HuH-7.5 (cell line): ENCODE data around the gene PVALEF.

Source experiments
- DNase-seq: peaks from one replicate; pipeline ENCODE4 v3.0.0; 2011; ENCODE audit warnings: low spot score

Gene PVALEF

DNA sequence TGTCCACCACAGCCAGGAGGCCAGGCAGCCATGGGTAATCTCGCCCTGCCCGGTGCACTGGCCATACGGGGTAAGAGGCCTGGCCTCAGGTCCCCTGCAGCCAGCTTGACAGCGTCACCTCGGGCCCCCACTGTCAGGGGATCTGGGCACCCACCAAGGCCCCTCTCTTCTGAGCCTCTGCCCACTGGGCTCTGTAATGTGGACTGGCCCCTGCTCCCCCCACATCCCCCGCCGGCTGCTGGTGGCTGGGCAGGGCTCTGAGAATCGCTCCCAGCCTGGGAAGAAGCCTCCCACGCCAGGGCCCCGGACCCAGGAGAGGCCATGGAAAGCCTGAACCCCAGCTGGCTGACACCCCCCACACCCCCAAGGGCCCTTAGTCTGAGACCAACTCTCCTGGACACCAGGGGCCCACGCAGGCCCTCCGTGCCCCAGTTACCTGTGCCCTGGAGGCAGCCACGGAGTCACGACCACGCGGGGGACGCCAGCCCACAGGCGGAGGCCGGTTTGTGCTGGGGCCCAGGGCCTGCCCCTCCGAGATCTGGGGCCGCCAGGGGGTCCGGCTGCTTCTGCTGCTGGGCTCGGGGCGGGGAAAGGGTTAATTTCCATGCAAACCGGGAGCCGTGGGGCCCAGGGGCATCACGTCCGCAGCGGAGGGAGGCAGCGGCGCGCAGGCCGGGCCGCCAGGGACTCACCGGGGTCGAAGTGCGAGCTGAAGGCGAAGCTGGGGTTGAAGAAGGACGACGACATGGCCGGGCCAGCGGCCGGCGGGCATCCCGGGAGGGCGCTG, at the start of gene PVALEF:
Gene PVALEF (plus strand): TSS at position 262 of the 787 bp plus-strand sequence. CDS start 15,720 bp downstream, outside the sequence.
- DNase-seq: peak; percentile 87

GRCh38 chr17:81115749-81116464, 49.4 kb upstream of the PVALEF start:
- DNase-seq: no peak

- no peak for DNase-seq
These were observed 48.6 kb upstream of the PVALEF start for GRCh38 chr17:81116704-81117103.

- no peak for DNase-seq
These were observed 47.6 kb upstream of the PVALEF start for GRCh38 chr17:81117672-81118198.

DNA sequence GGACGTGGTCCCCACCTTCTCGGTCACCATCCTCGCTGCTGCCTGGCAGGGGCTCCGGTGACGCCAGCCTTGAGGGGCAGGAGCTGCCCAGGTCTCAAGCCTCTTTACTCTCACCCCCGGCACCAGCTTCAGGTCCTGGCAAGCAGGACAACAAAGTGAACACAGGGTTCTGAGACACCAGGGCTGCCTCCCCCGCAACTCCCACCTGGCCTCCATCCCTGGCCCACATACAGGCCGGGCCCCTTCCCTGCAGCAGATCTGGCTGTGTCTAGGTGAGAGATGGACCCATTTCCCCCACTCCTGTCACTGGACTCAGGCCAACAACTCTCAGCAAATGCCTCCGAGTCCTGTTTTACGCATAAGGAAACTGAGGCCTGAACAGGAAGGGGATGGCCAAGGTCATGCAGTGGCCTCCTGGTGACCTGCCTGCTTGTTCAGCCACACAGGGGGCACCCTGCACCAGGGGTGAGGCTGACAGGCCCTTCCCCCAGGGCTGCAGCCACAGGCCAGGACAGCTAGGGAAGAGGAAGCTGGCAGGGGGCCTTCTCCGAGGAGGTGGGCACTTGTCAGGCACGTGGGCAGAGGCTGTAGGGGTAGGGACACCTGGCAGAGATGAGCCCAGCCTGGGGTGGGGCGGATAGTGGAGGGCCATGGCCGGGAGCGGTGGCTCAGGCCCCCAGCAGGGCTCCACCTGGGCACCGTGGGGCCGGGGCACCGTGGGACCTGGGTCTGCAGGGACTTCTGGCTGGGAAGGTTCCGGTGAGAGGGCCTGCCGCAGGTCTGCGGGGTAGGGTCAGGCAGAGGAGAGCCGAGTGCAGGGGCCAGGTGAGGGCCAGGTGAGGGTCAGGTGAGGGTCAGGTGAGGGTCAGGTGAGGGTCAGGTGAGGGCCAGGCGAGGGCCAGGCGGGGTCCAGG, 46.7 kb upstream of the PVALEF start:
- DNase-seq: no peak

- DNase-seq: peak; percentile 92
These were observed 45.8 kb upstream of the PVALEF start for GRCh38 chr17:81119223-81120148.

DNA sequence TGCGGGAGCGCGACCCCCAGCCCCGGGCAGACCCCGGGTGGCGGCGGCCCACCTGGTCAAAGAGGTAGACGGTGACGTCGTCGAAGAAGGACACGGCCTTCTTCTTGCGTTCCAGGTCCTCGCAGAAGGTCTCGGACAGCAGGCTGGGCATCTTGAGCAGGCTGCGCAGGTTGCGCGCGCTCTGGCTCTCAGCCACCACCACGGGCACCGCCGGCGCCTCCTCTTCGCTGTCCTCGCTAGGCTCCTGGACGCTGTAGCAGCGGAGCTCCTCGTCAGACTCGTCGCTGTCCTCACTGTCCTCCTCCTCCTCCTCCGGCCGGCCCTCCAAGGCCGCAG, 45.2 kb upstream of the PVALEF start:
- DNase-seq: no peak

DNA sequence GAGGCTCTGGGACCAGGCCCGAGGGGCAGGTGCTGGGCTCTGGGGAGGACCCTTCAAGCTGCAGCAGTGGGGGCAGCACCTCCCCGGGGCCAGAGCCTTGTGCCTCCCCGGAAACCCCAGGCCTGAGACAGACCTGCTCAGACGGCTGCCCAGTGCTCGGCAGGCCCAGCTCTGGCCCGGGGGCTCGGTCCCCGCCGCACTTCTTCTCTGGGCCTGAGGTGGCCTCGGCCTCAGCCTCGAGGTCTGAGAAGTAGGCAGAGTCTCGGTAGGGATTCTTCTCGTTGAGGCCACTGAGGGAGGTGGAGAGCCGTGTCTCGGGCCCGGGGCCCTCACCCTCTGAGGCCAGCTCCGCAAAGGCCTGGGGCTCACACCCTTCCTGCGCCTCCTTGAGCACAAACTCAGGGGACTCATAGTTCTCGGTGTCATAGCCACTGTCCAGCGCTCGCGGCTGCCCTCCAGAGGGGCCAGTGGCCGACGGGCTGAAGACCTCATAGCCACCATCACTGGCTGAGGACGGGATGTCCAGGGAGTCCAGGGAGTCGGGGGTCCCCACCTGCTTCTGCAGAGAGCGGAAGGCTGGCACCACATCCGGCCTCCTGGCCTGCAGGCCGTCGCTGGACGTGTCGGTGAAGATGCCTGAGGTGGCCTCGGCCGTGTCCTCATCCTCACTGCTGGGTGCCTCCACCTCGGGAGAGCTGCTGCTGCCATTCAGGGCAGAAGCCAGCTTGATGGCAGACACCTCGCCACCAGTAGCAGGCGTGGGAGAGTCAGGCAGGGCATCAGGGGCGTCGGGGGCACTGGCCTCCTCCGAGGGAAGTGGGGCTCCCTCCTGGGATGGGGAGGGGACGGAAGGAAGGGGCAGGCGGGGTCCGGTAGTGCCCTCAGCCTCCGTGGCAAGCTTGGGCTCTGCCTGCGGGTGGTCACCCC, 44.3 kb upstream of the PVALEF start:
- no peak for DNase-seq

DNA sequence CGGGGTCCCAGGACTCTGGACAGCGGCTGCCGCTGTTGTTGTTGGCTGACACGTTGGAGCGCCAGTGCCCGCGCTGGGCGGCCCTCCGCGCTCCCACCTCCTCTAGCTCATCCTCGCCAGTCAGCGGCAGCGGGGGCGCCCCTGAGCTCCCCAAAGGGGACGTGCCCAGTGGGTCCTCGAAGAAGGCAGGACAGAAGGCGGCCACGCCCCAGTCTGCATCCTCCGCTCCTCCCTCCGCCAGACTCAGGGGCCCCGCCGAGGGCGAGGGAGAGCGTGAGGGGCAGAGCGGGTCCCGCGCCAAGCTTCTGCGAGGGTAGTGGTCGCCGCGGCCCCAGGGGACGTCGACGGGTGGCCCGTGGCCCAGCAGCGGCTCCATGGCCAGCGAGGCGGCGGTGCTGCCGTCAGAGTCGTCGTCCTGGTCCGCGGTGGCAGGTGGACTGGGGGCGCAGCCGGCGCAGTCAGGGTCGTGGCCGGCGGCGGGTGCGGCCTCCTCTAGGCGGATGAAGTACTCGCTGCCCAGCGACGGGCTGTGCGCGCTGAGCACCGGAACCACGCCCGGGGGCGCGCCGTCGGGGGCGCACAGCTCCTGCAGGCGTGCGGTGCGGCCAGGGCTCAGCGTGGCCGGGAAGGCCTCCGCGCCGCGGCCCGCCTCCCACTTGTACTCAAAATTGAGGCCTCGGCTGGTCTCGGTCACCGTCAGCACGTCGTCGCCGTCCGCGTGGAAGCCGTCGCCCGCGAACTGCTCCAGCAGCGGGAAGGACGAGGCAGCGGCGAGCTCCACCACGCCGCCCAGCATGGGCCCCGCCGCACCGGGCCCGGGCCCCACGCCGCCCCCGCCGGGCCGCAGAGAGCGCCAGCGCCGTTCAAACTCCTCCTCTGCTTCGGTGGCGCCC, 43.2 kb upstream of the PVALEF start:
- no peak for DNase-seq

DNA sequence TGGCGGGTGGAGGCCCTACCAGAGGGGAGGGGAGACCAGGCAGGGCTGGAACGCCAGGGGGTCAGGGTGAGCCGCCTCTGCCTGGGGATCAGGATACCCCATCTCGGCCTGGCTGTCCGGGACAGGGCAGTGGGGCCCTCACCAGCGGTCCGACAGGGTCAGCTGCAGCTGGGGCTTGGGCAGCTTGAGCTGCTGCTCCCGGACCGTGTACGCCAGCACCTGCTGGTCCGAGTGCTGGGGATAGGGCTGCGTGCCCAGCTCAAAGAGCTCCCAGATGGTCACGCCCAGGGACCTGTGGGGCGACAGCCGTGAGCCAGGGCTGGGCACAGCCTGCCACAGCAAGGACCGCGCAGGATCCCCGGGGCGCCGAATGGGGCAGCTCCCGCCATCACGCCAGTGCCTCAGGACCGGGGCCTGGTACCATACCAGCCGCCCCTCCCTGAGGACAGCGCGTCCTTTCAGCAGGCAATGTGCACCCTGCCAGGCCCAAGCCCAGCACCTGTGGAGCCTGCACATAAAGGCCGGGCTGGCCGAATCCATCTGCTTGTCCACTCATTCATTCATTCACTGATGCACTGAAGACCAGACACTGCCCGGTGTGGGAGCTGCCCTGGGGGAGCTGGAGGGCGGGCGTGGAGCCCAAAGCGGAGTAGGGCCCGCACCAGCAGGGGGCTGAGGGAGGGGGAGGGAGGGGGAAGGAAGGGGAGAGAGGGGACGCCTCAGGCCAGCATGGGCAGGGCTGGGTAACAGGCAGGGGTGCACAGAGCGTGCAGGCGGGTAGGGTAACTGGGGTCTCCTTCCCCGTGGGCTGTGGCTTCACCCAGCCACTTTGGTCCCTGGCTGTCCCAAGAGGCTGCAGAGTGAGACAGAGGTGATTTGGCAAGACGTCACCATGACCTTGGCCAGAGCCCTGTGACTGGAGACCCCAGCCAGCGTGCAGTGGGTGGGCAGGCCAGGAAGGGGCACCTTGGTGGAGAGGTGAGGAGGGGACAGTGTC, 42.0 kb upstream of the PVALEF start:
- no peak for DNase-seq

DNA sequence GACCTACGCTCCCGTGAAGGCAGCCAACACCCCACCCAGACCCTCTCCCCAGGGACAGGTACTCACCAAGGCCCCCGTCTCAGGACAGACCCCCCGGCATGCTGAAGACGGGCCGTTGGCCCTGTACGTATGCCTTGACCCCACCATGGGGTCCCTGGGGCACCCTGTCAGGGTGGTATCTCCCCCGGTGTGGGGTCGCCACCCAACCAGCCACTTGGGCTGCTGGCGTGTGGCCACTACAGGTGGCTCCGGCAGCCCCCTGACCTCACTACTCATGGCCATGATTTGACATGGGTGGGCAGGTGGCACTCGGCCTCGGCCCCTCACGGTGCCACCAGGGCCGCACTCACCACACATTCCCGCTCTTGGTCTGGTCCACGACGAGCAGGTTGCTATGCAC, 40.9 kb upstream of the PVALEF start:
- DNase-seq: no peak

DNA sequence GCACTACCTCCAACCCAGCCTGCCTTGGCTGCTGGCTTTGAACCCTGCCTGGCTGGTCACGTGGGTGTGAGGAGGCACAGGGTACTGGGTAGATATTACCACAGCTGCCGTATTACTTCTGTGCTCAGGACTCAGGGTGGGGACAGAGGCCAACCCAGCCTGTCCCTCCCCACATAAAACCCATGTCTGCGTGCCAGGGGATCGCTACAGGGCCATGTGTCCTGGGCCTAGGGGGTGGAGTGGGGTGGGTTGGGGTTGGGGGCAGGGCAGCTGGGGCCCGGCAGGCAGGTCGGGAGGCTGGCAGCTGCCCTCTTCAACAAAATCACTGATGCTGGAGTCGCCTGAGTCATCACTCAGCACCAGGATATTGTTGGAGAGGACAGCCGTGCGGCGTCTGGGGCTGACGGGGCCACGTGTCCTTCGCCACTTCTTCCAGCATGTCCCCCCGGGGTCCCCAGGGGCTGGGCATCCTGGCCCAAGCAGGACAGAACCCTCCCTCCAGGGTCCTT, 39.7 kb upstream of the PVALEF start:
- DNase-seq: no peak

- DNase-seq: no peak
These were observed 38.8 kb upstream of the PVALEF start for GRCh38 chr17:81126281-81127132.

DNA sequence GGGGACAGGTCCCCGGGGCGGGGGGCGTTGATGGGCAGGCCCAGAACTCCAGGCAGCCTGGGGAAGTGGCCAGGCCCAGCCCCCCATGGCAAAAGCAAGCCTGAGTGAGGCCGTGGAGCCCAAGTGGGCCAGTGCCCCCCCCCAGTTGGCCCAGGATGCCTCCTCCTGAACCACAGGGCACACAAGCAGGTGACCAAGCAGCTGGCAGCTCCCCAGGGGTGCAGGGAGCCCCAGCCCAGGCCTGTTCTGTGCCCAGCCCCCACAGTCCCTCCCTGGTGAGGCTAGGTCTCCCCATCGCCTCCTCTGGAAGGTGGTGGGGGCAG, 38.2 kb upstream of the PVALEF start:
- no peak for DNase-seq

DNA sequence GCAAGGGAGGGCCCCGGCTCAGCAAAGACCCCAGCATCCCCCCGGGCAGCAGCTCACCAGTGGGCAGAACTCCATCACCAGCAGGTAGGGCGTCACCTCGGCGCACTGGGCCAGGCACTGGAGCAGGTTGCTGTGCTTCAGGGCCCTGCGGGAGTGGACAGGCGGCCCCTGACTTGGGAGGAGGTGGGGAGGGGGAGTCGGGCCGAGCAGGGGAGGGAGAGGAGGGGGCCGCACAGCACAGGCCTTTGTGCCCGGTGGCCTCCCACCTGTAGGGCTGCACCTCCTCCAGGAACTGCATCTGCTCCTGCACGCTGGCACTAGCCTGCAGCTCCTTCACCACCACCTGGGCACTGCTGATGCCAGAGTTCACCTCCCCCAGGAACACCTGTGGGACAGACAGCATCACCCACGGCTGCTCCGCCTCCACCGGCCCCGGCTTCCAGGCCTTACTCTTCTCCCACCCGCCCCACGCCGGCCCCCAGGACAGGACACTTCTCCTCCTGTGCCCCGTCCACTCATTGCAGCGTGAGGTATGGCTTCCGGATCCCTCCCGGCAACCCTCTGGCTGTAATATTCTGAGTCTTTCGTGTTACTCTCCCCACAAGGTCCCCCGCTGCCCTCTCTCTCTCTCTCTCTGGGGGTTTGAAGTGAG, 37.7 kb upstream of the PVALEF start:
- no peak for DNase-seq

GRCh38 chr17:81128338-81128737, 37.0 kb upstream of the PVALEF start:
- DNase-seq: no peak
